ENCODE measurements around the gene SPAG9.
A peak's percentile ranks its signal among the peaks of the same experiment; 100 is the strongest.

SPAG9 gene

GRCh38 chr17:51000835-51001638 is 119.6 kb downstream of the SPAG9 start:
- Histone ChIP-seq H3K36me3 (ENCODE audit: insufficient read depth, low read length) (peaks cover 67% of the 10 kb centered on the region), H3K4me1 (ENCODE audit: control insufficient read depth, insufficient read depth, low read length) (peaks cover 4% of the 10 kb centered on the region), H3K4me2 (ENCODE audit: low read length) (no peak overlapping the region), H3K27me3 (ENCODE audit: control insufficient read depth, insufficient read depth, low read length) (no peaks in the 10 kb centered on the region), H3K9ac (ENCODE audit: low read depth, low read length) (no peak overlapping the region), H3K9me3 (replicated peaks; ENCODE audit: low read length) (no peaks in the 10 kb centered on the region), H3K4me3 (ENCODE audit: low read length) (no peak overlapping the region)

- H3K36me3 ChIP-seq (ENCODE audit: insufficient read depth, low read length), result peaks cover 78% of the 10 kb centered on the region
Observed at GRCh38 chr17:50995668-50996067, 125.0 kb downstream of the SPAG9 start.

GRCh38 chr17:50993544-50993943 is 127.1 kb downstream of the SPAG9 start:
- peaks cover 81% of the 10 kb centered on the region for H3K36me3 ChIP-seq (ENCODE audit: insufficient read depth, low read length)
- H3K9me3 ChIP-seq (replicated peaks; ENCODE audit: low read length), result no peaks in the 10 kb centered on the region
- H3K4me2 ChIP-seq (ENCODE audit: low read length), result no peak overlapping the region
- H3K4me3 ChIP-seq (ENCODE audit: low read length), result no peak overlapping the region
- no peaks in the 10 kb centered on the region for H3K4me1 ChIP-seq (ENCODE audit: control insufficient read depth, insufficient read depth, low read length)
- H3K9ac ChIP-seq (ENCODE audit: low read depth, low read length), result no peak overlapping the region
- no peaks in the 10 kb centered on the region for H3K27me3 ChIP-seq (ENCODE audit: control insufficient read depth, insufficient read depth, low read length)

More at GRCh38 chr17:50995668-50996067, 125.0 kb downstream of the SPAG9 start:
- Histone ChIP-seq H3K9me3 (replicated peaks; ENCODE audit: low read length) (no peaks in the 10 kb centered on the region), H3K27me3 (ENCODE audit: control insufficient read depth, insufficient read depth, low read length) (no peaks in the 10 kb centered on the region), H3K4me3 (ENCODE audit: low read length) (no peak overlapping the region), H3K4me2 (ENCODE audit: low read length) (no peak overlapping the region), H3K9ac (ENCODE audit: low read depth, low read length) (no peak overlapping the region), H3K4me1 (ENCODE audit: control insufficient read depth, insufficient read depth, low read length) (no peaks in the 10 kb centered on the region)

- no peak overlapping the region for H3K4me2 ChIP-seq (ENCODE audit: low read length)
- H3K4me3 ChIP-seq (ENCODE audit: low read length), result no peak overlapping the region
- H3K36me3 ChIP-seq (ENCODE audit: insufficient read depth, low read length), result peaks cover 67% of the 10 kb centered on the region
- H3K4me1 ChIP-seq (ENCODE audit: control insufficient read depth, insufficient read depth, low read length), result peaks cover 12% of the 10 kb centered on the region
- H3K27me3 ChIP-seq (ENCODE audit: control insufficient read depth, insufficient read depth, low read length), result no peaks in the 10 kb centered on the region
- no peak overlapping the region for H3K9ac ChIP-seq (ENCODE audit: low read depth, low read length)
- no peaks in the 10 kb centered on the region for H3K9me3 ChIP-seq (replicated peaks; ENCODE audit: low read length)
Observed at GRCh38 chr17:50989149-50989548, 131.5 kb downstream of the SPAG9 start.

- H3K36me3 ChIP-seq (ENCODE audit: insufficient read depth, low read length), result peaks cover 67% of the 10 kb centered on the region
Observed at GRCh38 chr17:50988427-50988826, 132.2 kb downstream of the SPAG9 start.

GRCh38 chr17:50986989-50987660 is 133.5 kb downstream of the SPAG9 start:
- H3K9me3 ChIP-seq (replicated peaks; ENCODE audit: low read length), result no peaks in the 10 kb centered on the region
- H3K9ac ChIP-seq (ENCODE audit: low read depth, low read length), result no peak overlapping the region
- H3K4me3 ChIP-seq (ENCODE audit: low read length), result no peak overlapping the region
- H3K4me1 ChIP-seq (ENCODE audit: control insufficient read depth, insufficient read depth, low read length), result peaks cover 12% of the 10 kb centered on the region
- H3K36me3 ChIP-seq (ENCODE audit: insufficient read depth, low read length), result peaks cover 63% of the 10 kb centered on the region
- H3K27me3 ChIP-seq (ENCODE audit: control insufficient read depth, insufficient read depth, low read length), result no peaks in the 10 kb centered on the region
- H3K4me2 ChIP-seq (ENCODE audit: low read length), result peak overlapping the region; percentile 52

More at GRCh38 chr17:50988427-50988826, 132.2 kb downstream of the SPAG9 start:
- no peak overlapping the region for H3K9ac ChIP-seq (ENCODE audit: low read depth, low read length)
- H3K4me3 ChIP-seq (ENCODE audit: low read length), result no peak overlapping the region
- H3K4me2 ChIP-seq (ENCODE audit: low read length), result no peak overlapping the region
- H3K9me3 ChIP-seq (replicated peaks; ENCODE audit: low read length), result no peaks in the 10 kb centered on the region
- no peaks in the 10 kb centered on the region for H3K27me3 ChIP-seq (ENCODE audit: control insufficient read depth, insufficient read depth, low read length)
- peaks cover 12% of the 10 kb centered on the region for H3K4me1 ChIP-seq (ENCODE audit: control insufficient read depth, insufficient read depth, low read length)

GRCh38 chr17:50981279-50981678 is 139.4 kb downstream of the SPAG9 start:
- H3K9ac ChIP-seq (ENCODE audit: low read depth, low read length), result no peak overlapping the region

GRCh38 chr17:50979524-50979927 is 141.1 kb downstream of the SPAG9 start:
- no peak overlapping the region for H3K4me3 ChIP-seq (ENCODE audit: low read length)
- H3K4me1 ChIP-seq (ENCODE audit: control insufficient read depth, insufficient read depth, low read length), result peaks cover 11% of the 10 kb centered on the region
- H3K9me3 ChIP-seq (replicated peaks; ENCODE audit: low read length), result no peaks in the 10 kb centered on the region
- H3K9ac ChIP-seq (ENCODE audit: low read depth, low read length), result no peak overlapping the region
- no peaks in the 10 kb centered on the region for H3K27me3 ChIP-seq (ENCODE audit: control insufficient read depth, insufficient read depth, low read length)
- H3K4me2 ChIP-seq (ENCODE audit: low read length), result no peak overlapping the region
- H3K36me3 ChIP-seq (ENCODE audit: insufficient read depth, low read length), result peaks cover 70% of the 10 kb centered on the region

More at GRCh38 chr17:50981279-50981678, 139.4 kb downstream of the SPAG9 start:
- Histone ChIP-seq H3K36me3 (ENCODE audit: insufficient read depth, low read length) (peaks cover 69% of the 10 kb centered on the region), H3K4me1 (ENCODE audit: control insufficient read depth, insufficient read depth, low read length) (peaks cover 11% of the 10 kb centered on the region), H3K27me3 (ENCODE audit: control insufficient read depth, insufficient read depth, low read length) (no peaks in the 10 kb centered on the region), H3K4me3 (ENCODE audit: low read length) (no peak overlapping the region), H3K9me3 (replicated peaks; ENCODE audit: low read length) (no peaks in the 10 kb centered on the region), H3K4me2 (ENCODE audit: low read length) (no peak overlapping the region)

- Histone ChIP-seq H3K4me1 (ENCODE audit: control insufficient read depth, insufficient read depth, low read length) (peaks cover 11% of the 10 kb centered on the region), H3K4me3 (ENCODE audit: low read length) (no peak overlapping the region), H3K4me2 (ENCODE audit: low read length) (no peak overlapping the region), H3K9me3 (replicated peaks; ENCODE audit: low read length) (no peaks in the 10 kb centered on the region), H3K9ac (ENCODE audit: low read depth, low read length) (no peak overlapping the region), H3K27me3 (ENCODE audit: control insufficient read depth, insufficient read depth, low read length) (no peaks in the 10 kb centered on the region), H3K36me3 (ENCODE audit: insufficient read depth, low read length) (peaks cover 67% of the 10 kb centered on the region)
Observed at GRCh38 chr17:50977487-50978159, 143.0 kb downstream of the SPAG9 start.

GRCh38 chr17:50976951-50977472 is 143.7 kb downstream of the SPAG9 start:
- no peak overlapping the region for H3K4me3 ChIP-seq (ENCODE audit: low read length)
- H3K27me3 ChIP-seq (ENCODE audit: control insufficient read depth, insufficient read depth, low read length), result no peaks in the 10 kb centered on the region
- peaks cover 67% of the 10 kb centered on the region for H3K36me3 ChIP-seq (ENCODE audit: insufficient read depth, low read length)
- peaks cover 11% of the 10 kb centered on the region for H3K4me1 ChIP-seq (ENCODE audit: control insufficient read depth, insufficient read depth, low read length)
- no peaks in the 10 kb centered on the region for H3K9me3 ChIP-seq (replicated peaks; ENCODE audit: low read length)
- H3K9ac ChIP-seq (ENCODE audit: low read depth, low read length), result no peak overlapping the region
- H3K4me2 ChIP-seq (ENCODE audit: low read length), result no peak overlapping the region
